B cell (primary cell): Measurements from ENCODE around the gene DAP.

Experiments
- EZH2 ChIP-seq: IDR thresholded peaks from 2 replicates; pipeline ENCODE4 v1.6.1; 2012; ENCODE audit warnings: borderline replicate concordance, low read depth, mild to moderate bottlenecking, moderate library complexity, low read length; ENCODE audit not compliant: insufficient read depth, poor library complexity, severe bottlenecking
- TF ChIP-seq, protein P1 (sequence below): fragments of 200-600 bp; IDR thresholded peaks from one replicate; pipeline ENCODE4 v1.8.0; 2022; ENCODE audit warnings: antibody characterized with exemption, mild to moderate bottlenecking

DNA sequence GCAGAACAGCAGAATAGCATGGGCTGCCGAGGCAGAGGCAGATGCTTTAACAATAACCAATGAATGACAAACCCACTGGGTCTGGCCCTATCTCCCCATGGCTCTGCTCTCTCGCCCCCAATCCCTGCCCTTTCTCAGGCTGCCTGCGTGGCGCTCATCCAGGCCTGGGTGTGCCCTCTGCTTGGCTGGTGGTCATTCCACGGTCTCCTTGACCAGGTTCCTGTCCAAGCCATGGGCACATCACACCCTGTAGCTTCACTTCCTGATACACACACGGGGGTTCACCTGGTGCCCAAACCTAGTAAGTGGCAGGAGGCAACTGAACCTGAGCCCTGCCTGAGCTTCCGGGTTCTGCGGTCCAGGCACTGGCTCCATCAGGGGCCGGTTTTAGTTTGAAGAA, 87.6 kb downstream of the DAP start:
- TF ChIP-seq, protein P1, sequence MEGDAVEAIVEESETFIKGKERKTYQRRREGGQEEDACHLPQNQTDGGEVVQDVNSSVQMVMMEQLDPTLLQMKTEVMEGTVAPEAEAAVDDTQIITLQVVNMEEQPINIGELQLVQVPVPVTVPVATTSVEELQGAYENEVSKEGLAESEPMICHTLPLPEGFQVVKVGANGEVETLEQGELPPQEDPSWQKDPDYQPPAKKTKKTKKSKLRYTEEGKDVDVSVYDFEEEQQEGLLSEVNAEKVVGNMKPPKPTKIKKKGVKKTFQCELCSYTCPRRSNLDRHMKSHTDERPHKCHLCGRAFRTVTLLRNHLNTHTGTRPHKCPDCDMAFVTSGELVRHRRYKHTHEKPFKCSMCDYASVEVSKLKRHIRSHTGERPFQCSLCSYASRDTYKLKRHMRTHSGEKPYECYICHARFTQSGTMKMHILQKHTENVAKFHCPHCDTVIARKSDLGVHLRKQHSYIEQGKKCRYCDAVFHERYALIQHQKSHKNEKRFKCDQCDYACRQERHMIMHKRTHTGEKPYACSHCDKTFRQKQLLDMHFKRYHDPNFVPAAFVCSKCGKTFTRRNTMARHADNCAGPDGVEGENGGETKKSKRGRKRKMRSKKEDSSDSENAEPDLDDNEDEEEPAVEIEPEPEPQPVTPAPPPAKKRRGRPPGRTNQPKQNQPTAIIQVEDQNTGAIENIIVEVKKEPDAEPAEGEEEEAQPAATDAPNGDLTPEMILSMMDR: no peak
- no peak for TF ChIP-seq EZH2
